ENCODE results near the gene POFUT2.

POFUT2 gene

DNA sequence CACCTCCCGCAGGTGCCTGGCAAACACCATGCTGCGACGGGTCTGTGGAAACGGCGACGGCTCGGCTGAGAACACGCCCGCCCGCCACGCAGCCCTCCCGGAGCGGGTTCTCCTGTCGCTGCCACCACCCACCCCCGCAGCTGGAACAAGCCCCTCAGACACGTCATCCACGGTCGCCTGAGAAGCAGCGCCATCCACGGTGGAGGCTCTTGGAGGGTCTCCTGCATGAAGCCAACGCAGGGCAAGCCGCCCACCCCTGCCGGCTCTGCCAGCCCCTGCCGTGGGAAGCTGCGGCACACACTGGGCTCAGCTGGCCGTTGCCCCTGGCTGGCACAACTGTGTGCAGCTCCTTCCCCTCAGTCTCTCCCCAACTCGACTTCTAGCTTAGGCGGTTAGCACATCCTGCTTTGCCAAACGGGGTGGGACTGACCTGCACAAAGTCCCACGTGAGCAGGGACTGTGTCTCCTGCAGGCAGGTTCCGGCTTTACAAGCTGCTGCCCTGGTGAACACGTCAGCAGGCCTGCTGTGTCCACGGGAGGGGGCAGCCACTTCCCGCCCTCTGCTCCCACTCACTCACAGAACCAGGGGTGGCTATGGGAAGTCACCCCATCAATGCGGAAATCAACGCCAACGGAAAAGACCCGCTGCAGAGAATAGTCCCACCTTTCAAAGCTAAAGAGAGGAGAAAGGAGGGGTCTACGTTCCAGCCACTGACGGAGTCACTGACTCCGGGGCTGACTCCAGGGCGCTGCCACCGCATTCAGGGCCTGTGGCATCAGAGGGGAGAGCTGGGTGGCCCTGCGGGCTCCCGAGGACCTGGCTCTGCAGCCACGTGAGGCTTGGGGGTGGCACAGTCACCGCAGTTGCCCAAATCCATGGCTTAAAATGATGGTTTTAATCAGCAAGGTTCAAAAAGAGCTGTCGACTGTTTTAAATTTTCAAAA lies 10.3 kb downstream of the POFUT2 start:
- in situ Hi-C loops (cut with MboI; ENCODE audit: low pct_unique_long_range_greater_than_20kb, low sequenced_read_pairs), result no loop called here
- DNase-seq, result no peak

DNA sequence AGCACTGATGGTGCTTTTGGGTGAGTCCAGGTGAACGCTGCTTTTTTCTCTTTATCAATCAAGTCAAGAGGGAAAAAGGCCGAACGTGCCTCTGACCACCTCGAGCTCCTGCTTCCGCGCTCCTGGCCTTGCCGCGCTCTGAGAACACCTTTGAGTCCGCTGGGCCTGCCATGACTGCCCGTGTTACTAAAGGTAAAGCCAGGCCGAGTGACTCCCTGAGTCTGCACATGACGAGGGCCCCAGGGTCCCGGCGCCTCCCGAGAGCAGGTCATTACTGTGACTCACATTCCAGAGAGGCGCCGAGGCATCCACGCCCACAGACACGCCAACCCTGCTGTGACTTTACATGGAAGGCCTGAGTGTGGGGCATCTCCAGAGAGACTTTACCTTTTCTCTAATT lies 11.1 kb downstream of the POFUT2 start:
- no peak for DNase-seq
- in situ Hi-C loops (cut with MboI; ENCODE audit: low pct_unique_long_range_greater_than_20kb, low sequenced_read_pairs), result no loop called here

DNA sequence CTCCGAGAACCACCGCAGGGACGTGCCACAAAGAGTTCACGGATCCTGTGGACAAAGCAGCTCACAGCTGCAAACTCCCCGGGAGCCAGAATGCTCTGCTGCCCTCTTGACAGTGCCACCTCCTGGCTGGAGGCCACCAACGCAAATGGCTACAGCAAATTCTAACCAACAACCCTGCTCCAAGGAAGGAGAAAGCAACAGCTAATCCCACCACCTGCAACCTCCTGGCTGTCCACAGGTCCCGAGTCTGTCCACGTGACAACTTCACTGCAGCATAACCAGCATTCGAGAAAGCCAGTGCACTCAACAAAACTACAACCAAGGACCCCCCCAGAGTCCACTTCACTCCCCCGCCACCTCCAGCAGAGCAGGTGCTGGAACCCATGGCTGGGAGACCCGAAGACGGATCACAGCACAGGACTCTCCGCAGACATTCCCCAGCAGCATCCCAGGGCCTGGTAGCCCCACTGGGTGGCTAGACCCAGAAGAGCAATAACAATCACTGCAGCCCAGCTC lies 17.3 kb downstream of the POFUT2 start:
- DNase-seq, result no peak
- in situ Hi-C loops (cut with MboI; ENCODE audit: low pct_unique_long_range_greater_than_20kb, low sequenced_read_pairs), result no loop called here

- in situ Hi-C loops (cut with MboI; ENCODE audit: low pct_unique_long_range_greater_than_20kb, low sequenced_read_pairs), result no loop called here
- no peak for DNase-seq
Measured at GRCh38 chr21:45269861-45270260, 17.8 kb downstream of the POFUT2 start.

DNA sequence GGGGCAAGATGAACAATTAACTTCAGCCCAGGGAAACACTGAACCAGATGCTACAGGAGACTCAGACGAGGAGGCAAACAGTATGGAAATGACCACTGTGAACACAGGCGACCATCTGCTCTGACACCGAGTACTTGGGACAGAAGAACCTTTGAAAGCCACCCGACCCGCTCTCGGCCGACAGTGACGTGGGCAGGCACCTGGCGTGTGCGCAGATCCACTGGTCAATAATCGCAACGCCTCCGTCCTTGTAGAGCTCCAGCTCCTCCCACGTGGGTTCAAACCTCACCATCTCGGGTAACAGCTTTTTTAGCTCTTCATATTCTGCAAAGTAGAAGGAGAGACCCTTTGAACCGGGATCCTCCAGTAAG lies 20.3 kb downstream of the POFUT2 start:
- DNase-seq, result no peak
- in situ Hi-C loops (cut with MboI; ENCODE audit: low pct_unique_long_range_greater_than_20kb, low sequenced_read_pairs), result no loop called here

DNA sequence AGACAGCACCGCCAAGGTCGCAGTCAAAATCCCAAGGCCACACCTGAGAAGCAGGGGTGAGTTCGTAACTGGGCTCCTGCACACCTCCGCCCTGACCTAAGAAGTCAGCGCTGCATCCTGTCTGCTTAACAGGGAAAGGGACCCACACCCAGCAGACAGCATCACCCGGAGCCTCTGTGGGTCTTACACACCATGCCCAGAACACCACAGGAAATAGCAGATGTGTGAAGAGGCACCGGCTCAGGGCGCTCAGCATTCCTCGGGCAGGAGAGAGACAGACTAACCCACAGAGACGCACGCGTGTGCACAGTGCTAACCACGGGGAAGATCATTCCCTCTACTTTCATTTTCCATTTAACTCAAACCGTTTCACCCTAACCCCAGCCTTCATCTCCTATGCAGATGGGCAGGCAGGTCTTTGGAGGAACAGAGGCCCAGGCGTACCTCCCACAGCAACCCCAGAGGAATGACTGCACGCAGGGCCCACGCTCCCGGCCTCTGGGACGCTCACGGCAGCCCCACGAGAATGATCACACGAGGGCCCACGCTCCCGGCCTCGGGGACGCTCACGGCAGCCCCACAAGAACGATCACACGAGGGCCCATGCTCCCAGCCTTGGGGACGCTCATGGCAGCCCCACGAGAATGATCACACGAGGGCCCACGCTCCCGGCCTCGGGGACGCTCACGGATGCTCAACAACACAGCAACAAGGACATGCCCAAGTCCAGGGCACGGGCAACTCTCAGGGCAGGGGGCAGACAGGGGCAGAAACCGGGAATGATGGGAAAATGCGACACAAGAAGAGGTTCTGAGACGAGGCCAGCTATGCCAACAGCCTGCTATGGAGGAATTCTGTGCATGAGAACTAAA lies 20.9 kb downstream of the POFUT2 start:
- in situ Hi-C loops (cut with MboI; ENCODE audit: low pct_unique_long_range_greater_than_20kb, low sequenced_read_pairs), result no loop called here
- DNase-seq, result no peak

- in situ Hi-C loops (cut with MboI; ENCODE audit: low pct_unique_long_range_greater_than_20kb, low sequenced_read_pairs), result no loop called here
- no peak for DNase-seq
Measured at GRCh38 chr21:45265721-45266517, 21.8 kb downstream of the POFUT2 start.

DNA sequence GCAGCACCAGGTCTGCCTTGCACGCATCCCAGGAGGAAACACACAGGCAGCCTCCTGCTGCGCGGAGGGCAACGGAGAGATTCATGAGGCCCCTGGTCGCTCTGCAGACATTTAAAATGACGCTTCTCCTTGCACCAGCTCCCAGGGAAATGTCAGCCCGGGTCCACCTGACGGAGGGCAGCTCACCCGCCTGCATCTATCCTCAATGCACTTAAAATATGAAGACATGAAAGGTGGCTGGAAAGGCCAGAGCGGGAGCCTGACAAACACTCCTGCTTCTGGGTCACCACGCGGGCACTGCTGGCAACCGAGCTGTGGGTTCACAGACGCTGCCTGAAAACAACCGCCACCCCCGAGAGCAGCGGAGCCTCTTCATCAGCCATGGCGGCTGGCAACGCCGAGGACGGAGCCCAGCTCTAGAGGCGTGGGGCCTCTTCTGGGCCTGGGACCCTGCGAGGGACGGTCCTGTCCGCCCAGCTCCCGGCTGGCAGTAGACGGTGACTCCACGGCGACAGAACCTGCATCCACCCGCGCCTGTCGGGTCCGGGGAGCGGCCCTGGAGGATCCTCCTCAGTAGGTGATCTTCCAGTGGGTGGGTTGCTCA lies 22.7 kb downstream of the POFUT2 start:
- DNase-seq, result no peak
- in situ Hi-C loops (cut with MboI; ENCODE audit: low pct_unique_long_range_greater_than_20kb, low sequenced_read_pairs), result no loop called here

DNA sequence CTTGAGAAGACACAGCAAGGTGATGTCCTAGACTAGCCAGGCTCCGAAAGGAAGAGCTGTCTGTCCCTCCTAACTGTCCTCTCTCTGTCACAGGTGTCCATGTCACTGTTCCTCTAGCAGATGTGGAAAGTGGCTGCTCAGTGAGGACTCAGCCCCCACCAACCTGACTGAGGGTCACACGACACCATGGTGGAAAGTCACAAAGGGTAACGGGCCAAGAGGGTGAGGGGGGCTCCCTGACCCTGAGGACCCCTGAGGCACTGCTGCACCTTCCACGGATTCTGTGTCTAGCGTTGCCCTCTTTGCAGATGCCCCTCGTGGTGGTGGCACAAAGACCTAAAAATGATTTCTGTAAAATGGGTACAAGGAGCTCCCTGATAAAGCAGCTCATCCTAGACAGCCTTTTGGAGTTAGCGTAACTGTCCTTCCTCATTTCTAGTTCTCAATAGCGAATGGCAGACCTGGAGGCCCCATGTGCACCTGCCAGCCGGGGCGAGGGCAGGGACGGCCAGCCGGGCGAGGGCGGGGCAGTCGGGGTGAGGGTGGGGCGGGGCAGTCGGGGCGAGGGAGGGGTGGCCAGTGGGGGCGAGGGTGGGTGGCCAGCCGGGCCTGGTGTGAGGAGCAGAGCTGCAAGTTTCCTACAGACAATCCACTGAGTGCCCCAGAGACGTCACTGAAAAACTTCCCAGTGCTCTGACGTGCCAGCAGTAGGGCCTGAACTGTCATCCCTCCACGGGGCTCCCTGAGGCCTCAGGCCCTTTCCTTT lies 23.4 kb downstream of the POFUT2 start:
- DNase-seq, result no peak
- in situ Hi-C loops (cut with MboI; ENCODE audit: low pct_unique_long_range_greater_than_20kb, low sequenced_read_pairs), result no loop called here

GRCh38 chr21:45263534-45263933 lies 24.2 kb downstream of the POFUT2 start:
- no peak for DNase-seq
- in situ Hi-C loops (cut with MboI; ENCODE audit: low pct_unique_long_range_greater_than_20kb, low sequenced_read_pairs), result no loop called here

GRCh38 chr21:45262616-45263015 lies 25.1 kb downstream of the POFUT2 start:
- in situ Hi-C loops (cut with MboI; ENCODE audit: low pct_unique_long_range_greater_than_20kb, low sequenced_read_pairs), result no loop called here
- DNase-seq, result no peak

- no peak for DNase-seq
- in situ Hi-C loops (cut with MboI; ENCODE audit: low pct_unique_long_range_greater_than_20kb, low sequenced_read_pairs), result no loop called here
Measured at GRCh38 chr21:45262041-45262581, 25.6 kb downstream of the POFUT2 start.

DNA sequence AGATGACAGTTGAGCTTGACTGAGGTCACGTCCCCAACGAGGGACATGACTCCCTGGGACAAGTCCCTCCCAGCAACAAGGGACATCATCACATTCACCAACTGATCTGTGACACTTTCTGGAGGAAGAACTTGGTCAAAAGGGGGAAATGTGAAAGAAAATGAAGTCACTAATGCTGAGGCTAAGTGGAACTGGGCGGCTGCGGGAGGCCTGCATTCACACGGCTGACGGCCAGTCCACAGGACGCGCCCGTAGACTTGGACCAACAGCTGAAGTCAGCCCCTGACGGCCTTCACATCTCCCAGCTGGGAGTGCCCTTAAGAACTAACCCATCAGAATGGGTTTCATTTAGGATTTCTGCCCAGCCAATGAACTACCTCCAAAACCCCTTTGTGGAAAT lies 26.6 kb downstream of the POFUT2 start:
- no peak for DNase-seq
- in situ Hi-C loops (cut with MboI; ENCODE audit: low pct_unique_long_range_greater_than_20kb, low sequenced_read_pairs), result no loop called here

- no peak for DNase-seq
- in situ Hi-C loops (cut with MboI; ENCODE audit: low pct_unique_long_range_greater_than_20kb, low sequenced_read_pairs), result no loop called here
Measured at GRCh38 chr21:45260191-45260825, 27.4 kb downstream of the POFUT2 start.

DNA sequence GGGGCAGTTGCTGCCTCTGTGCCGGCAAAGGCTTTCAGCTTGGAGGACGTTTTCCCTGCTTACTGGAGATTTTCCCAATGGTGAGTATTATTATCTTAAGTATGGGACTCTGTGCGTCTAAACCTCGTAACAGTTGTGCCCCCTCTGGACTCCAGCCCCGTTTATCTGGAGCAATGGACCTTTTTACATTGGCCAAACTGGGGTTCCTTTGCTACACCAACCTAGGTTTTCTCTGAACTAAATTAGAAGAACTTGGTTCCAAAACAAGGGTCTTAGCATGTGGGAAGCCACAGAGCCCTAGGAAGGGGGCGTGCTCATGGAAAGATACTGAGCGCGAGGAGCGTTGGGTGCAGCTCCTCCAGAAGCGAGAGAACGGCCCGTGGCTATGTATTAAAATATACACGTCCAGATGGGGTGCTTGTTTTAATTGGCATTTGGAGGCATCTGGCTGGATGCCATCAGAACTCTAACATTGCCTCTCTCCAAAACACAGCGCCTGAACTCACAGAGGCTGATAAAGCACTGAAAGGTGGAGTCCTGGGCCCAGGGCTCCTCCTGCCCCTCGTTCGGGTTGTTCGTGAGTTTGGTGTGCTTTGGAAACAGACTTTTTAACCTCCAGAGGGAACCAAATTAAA lies 28.4 kb downstream of the POFUT2 start:
- DNase-seq, result no peak
- in situ Hi-C loops (cut with MboI; ENCODE audit: low pct_unique_long_range_greater_than_20kb, low sequenced_read_pairs), result no loop called here

- in situ Hi-C loops (cut with MboI; ENCODE audit: low pct_unique_long_range_greater_than_20kb, low sequenced_read_pairs), result no loop called here
- DNase-seq, result no peak
Measured at GRCh38 chr21:45258466-45258865, 29.2 kb downstream of the POFUT2 start.

DNA sequence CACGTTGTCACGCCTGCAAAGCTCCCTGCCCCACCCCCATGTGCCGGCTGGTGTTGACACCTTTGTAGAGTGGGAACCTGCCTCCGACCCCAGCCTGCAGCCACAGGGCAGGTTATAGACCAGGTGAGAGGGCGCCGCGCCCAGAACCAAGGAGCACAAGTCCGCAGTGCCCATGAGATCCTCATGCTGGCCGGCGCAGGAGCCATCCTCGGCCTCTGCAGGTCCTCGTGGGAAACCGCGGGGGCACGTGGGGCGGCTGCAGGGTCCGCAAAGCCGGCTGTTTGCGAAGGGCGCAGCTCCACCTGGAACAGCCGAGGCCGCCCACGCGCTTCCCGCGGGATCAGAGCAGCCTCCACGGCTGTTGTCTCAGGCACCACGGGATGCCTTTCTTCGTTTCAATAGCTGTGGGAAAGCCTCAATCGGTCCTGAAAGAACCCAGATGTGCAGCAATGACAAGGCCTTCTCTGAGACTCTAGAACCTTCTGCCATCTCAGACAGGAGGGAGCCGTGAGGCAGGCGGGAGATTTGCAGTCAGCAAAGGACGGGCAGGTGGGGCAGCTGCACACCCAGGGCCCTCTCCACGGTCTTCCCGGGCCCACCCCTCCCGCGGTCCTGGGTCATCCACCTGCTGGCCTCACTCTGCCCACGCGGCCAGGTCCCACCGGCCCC lies 29.9 kb downstream of the POFUT2 start:
- DNase-seq, result no peak
- in situ Hi-C loops (cut with MboI; ENCODE audit: low pct_unique_long_range_greater_than_20kb, low sequenced_read_pairs), result no loop called here
